Measurements from ENCODE around the gene YIPF5. TPM values are rescaled to one million over a fixed set of nuclear protein-coding genes. Genes with fewer than 3 reads are reported as not detected.

The YIPF5 gene
- total RNA-seq, 4 donors from 2014 or later: 29.6 to 47.9 (median 39.8) TPM

GRCh38 chr5:144139586-144139985 is 30.9 kb downstream of the YIPF5 start:
- no peak for TF ChIP-seq CTCF (IDR thresholded peaks at IDR 0.05; ENCODE audit: low read depth)

GRCh38 chr5:144135113-144135762 is 35.2 kb downstream of the YIPF5 start:
- no peak for TF ChIP-seq CTCF (IDR thresholded peaks at IDR 0.05; ENCODE audit: low read depth)

- TF ChIP-seq CTCF (IDR thresholded peaks at IDR 0.05; ENCODE audit: low read depth): no peak
These were observed 36.1 kb downstream of the YIPF5 start for GRCh38 chr5:144134194-144134826.

- TF ChIP-seq CTCF (IDR thresholded peaks at IDR 0.05; ENCODE audit: low read depth): no peak
These were observed 37.3 kb downstream of the YIPF5 start for GRCh38 chr5:144133050-144133633.

- no peak for TF ChIP-seq CTCF (IDR thresholded peaks at IDR 0.05; ENCODE audit: low read depth)
These were observed 39.2 kb downstream of the YIPF5 start for GRCh38 chr5:144131261-144131660.

- TF ChIP-seq CTCF (IDR thresholded peaks at IDR 0.05; ENCODE audit: low read depth): no peak
These were observed 40.2 kb downstream of the YIPF5 start for GRCh38 chr5:144130306-144130705.

GRCh38 chr5:144128844-144129243 is 41.6 kb downstream of the YIPF5 start:
- TF ChIP-seq CTCF (IDR thresholded peaks at IDR 0.05; ENCODE audit: low read depth): no peak

All from subcutaneous adipose tissue (tissue), 4 donors.